NB4 (cell line): ENCODE results near the gene DMPK.
"Not testable (repeated sequence)": the region's sequence is repeated elsewhere in the genome, so short reads cannot be mapped to it uniquely, and the experiment has no call there.

Experiments used
- DNase-seq: peaks from one replicate; pipeline ENCODE4 v3.0.0; 2010; ENCODE audit warnings: low read depth
- H3K4me3 ChIP-seq: one replicate; pipeline ENCODE4 v1.5.1; 2011; ENCODE audit warnings: mild to moderate bottlenecking, low read depth, low read length, moderate library complexity
- CTCF ChIP-seq: IDR thresholded peaks from one replicate; pipeline ENCODE4 v1.5.1; 2012; ENCODE audit warnings: low read depth, low read length
- MAX ChIP-seq: IDR thresholded peaks from 2 replicates; pipeline ENCODE4 v1.6.1; 2011; ENCODE audit warnings: low read depth, low read length
- MYC ChIP-seq: IDR thresholded peaks from 2 replicates; pipeline ENCODE4 v1.6.1; 2011; ENCODE audit warnings: low read depth, low read length
- POLR2A ChIP-seq: IDR thresholded peaks from 2 replicates; pipeline ENCODE4 v1.6.1; 2011; ENCODE audit warnings: mild to moderate bottlenecking; ENCODE audit not compliant: insufficient read length; ENCODE audit errors: extremely low read depth

The DMPK gene

GRCh38 chr19:45761714-45762113, 20.6 kb downstream of the DMPK start:
- no peak for TF ChIP-seq MAX
- TF ChIP-seq POLR2A, result no peak
- no peak for TF ChIP-seq CTCF
- no peak for TF ChIP-seq MYC
- DNase-seq, result no peak
- H3K4me3 ChIP-seq, result no peak overlapping the region

GRCh38 chr19:45758921-45759320, 23.4 kb downstream of the DMPK start:
- DNase-seq, result no peak
- TF ChIP-seq POLR2A (no peak), MYC (no peak), CTCF (no peak), MAX (no peak)

GRCh38 chr19:45757695-45758094, 24.6 kb downstream of the DMPK start:
- DNase-seq, result no peak
- H3K4me3 ChIP-seq, result no peak overlapping the region
- TF ChIP-seq POLR2A (no peak), MYC (no peak), MAX (no peak), CTCF (no peak)

More at GRCh38 chr19:45758921-45759320, 23.4 kb downstream of the DMPK start:
- no peak overlapping the region for H3K4me3 ChIP-seq

- TF ChIP-seq MAX (no peak), MYC (no peak), POLR2A (no peak), CTCF (no peak)
- H3K4me3 ChIP-seq, result no peak overlapping the region
- no peak for DNase-seq
Observed at GRCh38 chr19:45754323-45754722, 28.0 kb downstream of the DMPK start.

- no peak for DNase-seq
- TF ChIP-seq MAX (no peak), CTCF (no peak)
- no peak overlapping the region for H3K4me3 ChIP-seq
Observed at GRCh38 chr19:45753548-45753947, 28.7 kb downstream of the DMPK start.

GRCh38 chr19:45752639-45753038, 29.7 kb downstream of the DMPK start:
- H3K4me3 ChIP-seq, result no peak overlapping the region
- DNase-seq, result no peak
- TF ChIP-seq POLR2A (no peak), MAX (no peak), MYC (no peak), CTCF (no peak)

GRCh38 chr19:45751483-45751882, 30.8 kb downstream of the DMPK start:
- DNase-seq, H3K4me3 ChIP-seq: not testable (repeated sequence)
